DND-41 (cell line): ENCODE results near the gene ITM2C.

Experiments used
- ATAC-seq: fragments of 200-7000 bp; cut with Tn5 transposase; 3 replicates; pipeline ENCODE4 v1.9.1; 2021; ENCODE audit warnings: low read depth; ENCODE audit not compliant: insufficient read depth
- DNase-seq: peaks from one replicate; pipeline ENCODE4 v3.0.0-alpha.2; 2020
- H2AFZ ChIP-seq: 2 replicates; pipeline ENCODE4 v1.6.0; 2012; ENCODE audit warnings: low read depth, low read length
- H3K27ac ChIP-seq: 2 replicates; pipeline ENCODE4 v1.5.1; 2012; ENCODE audit warnings: low read length, inconsistent platforms
- H3K27me3 ChIP-seq: fragments of 200-600 bp; sonication (generic); 2 replicates; pipeline ENCODE4 v1.6.0; 2012; ENCODE audit warnings: low read length, mild to moderate bottlenecking, inconsistent platforms; ENCODE audit not compliant: insufficient read depth, poor library complexity
- H3K36me3 ChIP-seq: 2 replicates; pipeline ENCODE4 v1.5.1; 2012; ENCODE audit warnings: low read length, inconsistent platforms; ENCODE audit not compliant: insufficient read depth
- H3K4me1 ChIP-seq: 2 replicates; pipeline ENCODE4 v1.5.1; 2012; ENCODE audit warnings: mild to moderate bottlenecking, low read length; ENCODE audit not compliant: insufficient read depth
- H3K4me2 ChIP-seq: 2 replicates; pipeline ENCODE4 v1.6.0; 2012; ENCODE audit warnings: mild to moderate bottlenecking, moderate library complexity, low read length, inconsistent platforms; ENCODE audit not compliant: insufficient read depth
- H3K4me3 ChIP-seq, 2 experiments: fragments of 200-600 bp in 1 of 2; shearing (Covaris generic) in 1 of 2; 2 replicates each; pipeline ENCODE4 v1.5.1; 2012 to 2016; ENCODE audit warnings: inconsistent platforms in 2 of 2, low read length in 2 of 2, mild to moderate bottlenecking in 2 of 2, low read depth in 1 of 2, moderate library complexity in 1 of 2
- H3K79me2 ChIP-seq: 2 replicates; pipeline ENCODE4 v1.6.0; 2012; ENCODE audit warnings: low read length, inconsistent platforms; ENCODE audit not compliant: insufficient read depth
- H3K9ac ChIP-seq: 2 replicates; pipeline ENCODE4 v1.6.0; 2012; ENCODE audit warnings: low read depth, mild to moderate bottlenecking, inconsistent platforms, low read length, moderate library complexity
- H3K9me3 ChIP-seq: 2 replicates; pipeline ENCODE4 v1.5.1; 2012; ENCODE audit warnings: low read length, moderate library complexity, mild to moderate bottlenecking, inconsistent platforms; ENCODE audit not compliant: insufficient read depth, severe bottlenecking
- H4K20me1 ChIP-seq: 2 replicates; pipeline ENCODE4 v1.6.0; 2012; ENCODE audit warnings: low read length; ENCODE audit not compliant: insufficient read depth
- CTCF ChIP-seq: IDR thresholded peaks from 2 replicates; pipeline ENCODE4 v1.5.1; 2012; ENCODE audit warnings: borderline replicate concordance, low read length, moderate library complexity, mild to moderate bottlenecking; ENCODE audit not compliant: poor library complexity, severe bottlenecking; ENCODE audit errors: extremely low read depth
- EZH2 ChIP-seq: IDR thresholded peaks from 3 replicates; pipeline ENCODE4 v1.6.1; 2012; ENCODE audit warnings: borderline replicate concordance, low read depth, mild to moderate bottlenecking, moderate library complexity, low read length, inconsistent platforms; ENCODE audit not compliant: severe bottlenecking

Gene ITM2C

GRCh38 chr2:230890646-230891045, 25.9 kb downstream of the ITM2C start:
- H3K36me3 ChIP-seq: no peaks in the 10 kb centered on the region
- no peaks in the 10 kb centered on the region for H4K20me1 ChIP-seq
- no peak overlapping the region for H3K9ac ChIP-seq
- H3K27ac ChIP-seq: no peak overlapping the region
- no peak overlapping the region for H3K4me2 ChIP-seq
- H3K27me3 ChIP-seq: peaks cover 4% of the 10 kb centered on the region
- H3K4me1 ChIP-seq: no peaks in the 10 kb centered on the region
- H3K4me3 ChIP-seq: no peak overlapping the region
- H2AFZ ChIP-seq: no peak overlapping the region
- ATAC-seq (no peak), DNase-seq (no peak)
- TF ChIP-seq CTCF: no peak
- no peak for TF ChIP-seq EZH2
- no peaks in the 10 kb centered on the region for H3K9me3 ChIP-seq
- no peaks in the 10 kb centered on the region for H3K79me2 ChIP-seq

GRCh38 chr2:230891064-230891463, 26.3 kb downstream of the ITM2C start:
- no peak overlapping the region for H3K9ac ChIP-seq
- TF ChIP-seq CTCF: no peak
- no peak for TF ChIP-seq EZH2
- H3K4me1 ChIP-seq: no peaks in the 10 kb centered on the region
- H4K20me1 ChIP-seq: no peaks in the 10 kb centered on the region
- H3K36me3 ChIP-seq: no peaks in the 10 kb centered on the region
- no peak overlapping the region for H3K4me2 ChIP-seq
- H3K4me3 ChIP-seq: no peak overlapping the region
- no peak overlapping the region for H3K27ac ChIP-seq
- H3K9me3 ChIP-seq: no peaks in the 10 kb centered on the region
- H2AFZ ChIP-seq: no peak overlapping the region
- no peak for DNase-seq
- no peak for ATAC-seq
- no peaks in the 10 kb centered on the region for H3K79me2 ChIP-seq
- peaks cover 4% of the 10 kb centered on the region for H3K27me3 ChIP-seq

- Histone ChIP-seq H3K4me3 (no peak overlapping the region), H3K27me3 (peaks cover 4% of the 10 kb centered on the region), H3K4me2 (no peak overlapping the region), H2AFZ (no peak overlapping the region), H3K27ac (no peak overlapping the region), H3K36me3 (no peaks in the 10 kb centered on the region), H3K79me2 (no peaks in the 10 kb centered on the region), H3K9me3 (no peaks in the 10 kb centered on the region), H3K4me1 (no peaks in the 10 kb centered on the region), H3K9ac (no peak overlapping the region), H4K20me1 (no peaks in the 10 kb centered on the region)
- no peak for ATAC-seq
- TF ChIP-seq EZH2: no peak
- TF ChIP-seq CTCF: no peak
- DNase-seq: no peak
Observed at GRCh38 chr2:230891509-230891908, 26.8 kb downstream of the ITM2C start.

GRCh38 chr2:230893338-230893737, 28.6 kb downstream of the ITM2C start:
- Histone ChIP-seq H3K4me2 (no peak overlapping the region), H3K4me1 (no peaks in the 10 kb centered on the region), H3K79me2 (no peaks in the 10 kb centered on the region), H2AFZ (no peak overlapping the region), H3K27me3 (peaks cover 11% of the 10 kb centered on the region), H3K27ac (no peak overlapping the region), H3K4me3 (no peak overlapping the region), H3K9me3 (no peaks in the 10 kb centered on the region), H4K20me1 (0 out of 2 replicates have a peak, but pooled peaks cover 4% of the 10 kb centered on the region), H3K36me3 (no peaks in the 10 kb centered on the region), H3K9ac (no peak overlapping the region)
- ATAC-seq: no peak
- no peak for TF ChIP-seq EZH2
- no peak for TF ChIP-seq CTCF
- DNase-seq: no peak
